ENCODE results near the gene TM9SF1. TPM values are rescaled to one million over a fixed set of nuclear protein-coding genes. Genes with fewer than 3 reads are reported as not detected.
"Not testable (repeated sequence)": the region's sequence is repeated elsewhere in the genome, so short reads cannot be mapped to it uniquely, and the experiment has no call there.

Gene TM9SF1
- total RNA-seq, 1 donor from 2014 or later, result 40.8 TPM

DNA sequence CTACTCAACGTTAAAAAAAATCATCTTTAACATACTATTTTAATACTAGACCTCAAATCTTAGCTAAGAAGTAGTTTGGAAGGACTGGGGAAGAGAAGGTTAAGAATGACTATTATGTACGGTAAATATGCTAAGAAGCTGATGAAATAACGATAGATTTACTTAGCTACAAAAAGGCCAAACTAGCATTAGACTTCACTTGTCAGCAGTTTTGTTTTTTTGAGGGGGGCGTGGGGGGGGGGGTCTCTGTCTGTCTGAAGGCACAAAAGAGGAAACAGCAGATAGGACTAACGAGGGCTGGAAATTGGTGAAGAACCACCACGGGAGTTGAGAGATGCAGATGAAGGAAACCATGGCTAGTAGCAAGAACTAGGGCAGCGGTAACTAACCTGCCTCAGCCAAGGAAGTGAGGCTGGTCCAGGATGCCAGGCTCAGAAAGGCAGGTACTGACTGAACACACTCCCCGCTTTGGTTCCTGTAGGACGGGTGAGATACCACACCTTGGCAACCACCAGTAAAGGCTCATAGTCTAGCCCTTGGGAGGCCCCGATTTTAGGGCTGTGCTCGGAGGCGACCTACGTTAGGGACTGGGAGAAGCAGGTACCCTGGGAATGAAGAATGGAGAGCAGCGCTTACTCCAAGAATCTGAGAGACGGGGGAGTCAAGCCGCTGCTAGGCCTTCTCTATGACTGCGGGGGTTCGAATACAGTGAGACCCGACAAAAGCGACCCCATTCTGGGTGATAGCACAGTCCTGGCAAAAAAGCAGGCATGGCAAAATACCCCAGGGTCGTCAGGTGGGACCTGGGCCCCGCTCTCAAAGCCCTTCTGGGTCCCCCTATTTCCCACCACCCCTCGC is 36.3 kb upstream of the TM9SF1 start:
- ATAC-seq, result no peak
- no peak for DNase-seq (ENCODE audit: low spot score)
- intact Hi-C loops (cut with DNase I), result no loop called here

DNA sequence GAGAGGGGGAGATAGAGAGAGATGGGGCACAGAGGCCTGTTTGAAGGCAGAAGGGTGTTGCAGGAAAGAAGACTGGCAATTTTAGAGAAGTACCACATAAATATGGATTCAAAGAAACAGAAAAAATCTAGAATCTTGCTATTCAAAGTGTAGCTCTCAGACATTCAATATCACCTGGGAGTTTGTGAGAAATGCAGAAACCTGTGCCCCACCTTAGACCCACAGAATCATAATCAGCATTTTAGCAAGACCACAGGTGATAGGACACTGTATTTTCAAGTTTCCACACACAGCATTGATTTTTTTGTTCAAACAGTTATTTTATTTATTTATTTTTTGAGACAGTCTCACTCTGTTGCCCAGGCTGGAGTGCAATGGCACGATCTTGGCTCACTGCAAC is 33.7 kb upstream of the TM9SF1 start:
- ATAC-seq (no peak), DNase-seq (ENCODE audit: low spot score) (no peak)
- intact Hi-C loops (cut with DNase I), result no loop called here

GRCh38 chr14:24226473-24226872 is 31.2 kb upstream of the TM9SF1 start:
- intact Hi-C loops (cut with DNase I), result no loop called here
- DNase-seq (ENCODE audit: low spot score) (no peak), ATAC-seq (no peak)

- ATAC-seq, result no peak
- intact Hi-C loops (cut with DNase I), result no loop called here
Observed at GRCh38 chr14:24224618-24225071, 29.4 kb upstream of the TM9SF1 start.

GRCh38 chr14:24222987-24223386 is 27.7 kb upstream of the TM9SF1 start:
- DNase-seq (ENCODE audit: low spot score); ATAC-seq; intact Hi-C loops (cut with DNase I): not testable (repeated sequence)

More at GRCh38 chr14:24224618-24225071, 29.4 kb upstream of the TM9SF1 start:
- no peak for DNase-seq (ENCODE audit: low spot score)

DNA sequence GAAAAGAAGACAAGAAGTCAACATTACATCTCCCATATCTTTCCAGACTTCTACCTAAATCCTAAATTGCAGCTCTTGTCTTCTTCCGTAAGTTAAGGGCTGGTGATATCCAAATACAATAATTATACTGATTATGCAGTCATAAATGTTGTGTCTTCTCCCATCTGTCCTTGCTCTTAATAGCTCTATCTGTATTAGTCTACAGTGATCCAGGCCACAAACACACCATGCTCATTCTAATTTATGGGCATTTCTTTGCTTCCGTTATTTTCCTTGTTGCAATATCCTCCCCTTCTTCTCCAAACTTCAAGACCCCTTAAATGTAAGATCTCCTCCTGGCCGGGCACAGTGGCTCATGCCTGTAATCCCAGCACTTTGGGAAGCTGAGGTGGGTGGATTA is 24.3 kb upstream of the TM9SF1 start:
- intact Hi-C loops (cut with DNase I), result no loop called here
- no peak for DNase-seq (ENCODE audit: low spot score)
- no peak for ATAC-seq

GRCh38 chr14:24219080-24219479 is 23.8 kb upstream of the TM9SF1 start:
- DNase-seq (ENCODE audit: low spot score) (no peak), ATAC-seq (no peak)
- intact Hi-C loops (cut with DNase I), result no loop called here

DNA sequence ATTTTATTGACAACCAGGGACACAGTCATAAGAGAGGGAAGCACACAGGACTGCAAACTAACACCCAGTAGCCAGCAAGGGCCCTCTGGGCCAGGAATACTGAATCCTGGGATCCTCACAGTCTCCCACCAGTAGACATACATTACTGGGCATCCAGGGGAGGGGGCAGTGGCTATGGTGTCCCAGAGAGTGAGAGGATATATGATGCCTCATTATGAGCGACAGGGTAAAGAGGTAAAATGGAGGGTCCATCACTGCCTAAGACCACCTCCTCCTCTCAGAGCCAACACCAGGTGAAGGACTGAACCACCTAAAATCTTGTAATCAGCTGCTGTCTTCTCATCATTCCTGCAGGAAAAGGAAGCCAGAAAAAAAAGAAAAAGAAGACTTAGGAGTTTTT is 21.6 kb upstream of the TM9SF1 start:
- DNase-seq (ENCODE audit: low spot score); ATAC-seq; intact Hi-C loops (cut with DNase I): not testable (repeated sequence)

- intact Hi-C loops (cut with DNase I), result no loop called here
- no peak for DNase-seq (ENCODE audit: low spot score)
- no peak for ATAC-seq
Observed at GRCh38 chr14:24216345-24216699, 21.1 kb upstream of the TM9SF1 start.

GRCh38 chr14:24215495-24216344 is 20.5 kb upstream of the TM9SF1 start, which contains the start of gene MDP1:
Gene MDP1 (minus strand): TSS chr14:24216066. CDS start chr14:24215955, 111 bp downstream.
- ATAC-seq (peak; percentile 88), DNase-seq (ENCODE audit: low spot score) (peak; percentile 90)
- intact Hi-C loops (cut with DNase I), result no loop called here

DNA sequence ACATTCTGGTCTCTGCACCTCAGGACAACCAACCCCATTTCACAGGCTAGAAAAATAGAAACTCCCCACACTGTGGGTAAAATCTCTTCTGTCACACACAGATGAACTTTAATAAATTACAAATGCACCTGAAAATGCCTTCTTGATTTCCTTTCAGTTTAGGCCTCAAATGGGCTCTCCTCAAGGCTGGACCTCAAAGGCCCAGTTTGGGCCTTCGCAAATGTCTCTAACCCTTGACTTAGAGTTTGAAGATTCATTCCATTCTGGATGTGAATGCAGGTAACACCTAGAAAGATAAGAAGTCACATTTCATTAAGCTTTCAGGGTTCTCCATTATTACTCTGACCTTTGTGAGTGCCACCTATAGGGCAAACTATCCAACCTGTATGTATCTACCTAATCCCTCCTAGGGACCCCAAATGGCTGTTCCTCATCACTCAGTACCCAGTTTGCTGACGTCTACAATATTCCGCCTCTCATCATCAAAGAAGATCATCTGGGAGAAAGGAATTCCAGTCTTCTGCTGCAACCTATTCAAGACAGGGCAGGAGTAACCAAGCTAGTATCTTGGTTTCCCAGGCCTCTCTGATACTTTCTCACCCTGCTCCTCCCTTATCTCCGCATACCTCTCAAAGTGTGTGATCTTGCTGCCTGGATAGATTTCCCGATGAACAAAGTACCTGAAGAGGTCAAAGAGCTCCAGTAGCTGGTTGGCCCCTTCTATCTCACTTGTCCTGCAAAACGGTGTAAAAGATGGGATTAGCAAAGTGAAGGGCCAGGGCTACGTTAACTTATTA is 18.8 kb upstream of the TM9SF1 start:
- intact Hi-C loops (cut with DNase I), result no loop called here

GRCh38 chr14:24212924-24213865 is 18.0 kb upstream of the TM9SF1 start, which contains the start of gene CHMP4A:
Gene CHMP4A (minus strand): TSS chr14:24213488. CDS start chr14:24213439, 49 bp downstream.
- intact Hi-C loops (cut with DNase I), result no loop called here

More for the DNA sequence above, 18.8 kb upstream of the TM9SF1 start:
- no peak for DNase-seq (ENCODE audit: low spot score)
- no peak for ATAC-seq

GRCh38 chr14:24211311-24211710 is 16.1 kb upstream of the TM9SF1 start:
- intact Hi-C loops (cut with DNase I), result no loop called here
- DNase-seq (ENCODE audit: low spot score) (no peak), ATAC-seq (no peak)

More at GRCh38 chr14:24212924-24213865, 18.0 kb upstream of the TM9SF1 start, which contains the start of gene CHMP4A:
- peak; percentile 95 for DNase-seq (ENCODE audit: low spot score)
- peak; percentile 95 for ATAC-seq

- DNase-seq (ENCODE audit: low spot score) (no peak), ATAC-seq (no peak)
- intact Hi-C loops (cut with DNase I), result no loop called here
Observed at GRCh38 chr14:24207625-24208024, 12.4 kb upstream of the TM9SF1 start.

GRCh38 chr14:24207104-24207551 is 11.9 kb upstream of the TM9SF1 start:
- ATAC-seq, result no peak
- DNase-seq (ENCODE audit: low spot score), result no peak
- intact Hi-C loops (cut with DNase I), result no loop called here

DNA sequence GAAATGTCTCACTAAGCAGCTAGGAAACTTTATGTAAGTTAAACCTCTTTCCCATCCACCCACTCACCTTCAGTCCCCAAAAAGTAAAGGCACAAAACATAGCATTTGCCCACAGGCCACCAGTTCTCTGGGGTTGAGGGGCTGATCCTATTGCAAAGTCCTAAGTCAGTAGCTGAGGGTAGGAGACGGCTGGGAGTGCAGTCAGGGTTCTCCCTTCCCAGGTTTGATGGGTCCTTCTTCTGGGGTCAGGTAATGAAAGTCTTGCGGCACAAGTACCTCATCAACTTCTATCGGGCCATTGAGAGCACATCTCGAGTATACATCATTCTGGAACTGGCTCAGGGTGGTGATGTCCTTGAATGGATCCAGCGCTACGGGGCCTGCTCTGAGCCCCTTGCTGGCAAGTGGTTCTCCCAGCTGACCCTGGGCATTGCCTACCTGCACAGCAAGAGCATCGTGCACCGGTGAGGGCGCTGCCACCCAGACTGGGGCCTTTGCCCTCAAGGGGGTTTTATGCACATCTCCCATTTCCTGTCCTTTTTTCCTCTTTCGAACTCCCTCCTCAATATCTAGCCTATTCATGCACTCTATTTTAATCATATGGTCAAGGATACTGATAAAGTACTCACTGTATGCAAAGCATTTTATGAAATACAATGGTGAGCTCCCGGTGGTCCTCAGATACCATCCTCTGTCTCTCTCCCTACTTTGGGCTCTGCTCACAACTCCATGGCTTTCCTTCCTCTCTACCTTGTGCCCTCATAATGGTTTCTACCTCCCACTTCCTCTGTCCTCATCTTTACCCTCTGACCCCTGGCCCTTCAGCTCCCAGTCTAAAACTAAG is 11.2 kb upstream of the TM9SF1 start:
- DNase-seq (ENCODE audit: low spot score) (no peak), ATAC-seq (no peak)
- intact Hi-C loops (cut with DNase I), result no loop called here
